ENCODE data around the gene NRDE2. TPM values are rescaled to one million over a fixed set of nuclear protein-coding genes. Genes with fewer than 3 reads are reported as not detected.
A peak's percentile ranks its signal among the peaks of the same experiment; 100 is the strongest.

The NRDE2 gene
- total RNA-seq, 1 donor = 12.1 TPM

DNA sequence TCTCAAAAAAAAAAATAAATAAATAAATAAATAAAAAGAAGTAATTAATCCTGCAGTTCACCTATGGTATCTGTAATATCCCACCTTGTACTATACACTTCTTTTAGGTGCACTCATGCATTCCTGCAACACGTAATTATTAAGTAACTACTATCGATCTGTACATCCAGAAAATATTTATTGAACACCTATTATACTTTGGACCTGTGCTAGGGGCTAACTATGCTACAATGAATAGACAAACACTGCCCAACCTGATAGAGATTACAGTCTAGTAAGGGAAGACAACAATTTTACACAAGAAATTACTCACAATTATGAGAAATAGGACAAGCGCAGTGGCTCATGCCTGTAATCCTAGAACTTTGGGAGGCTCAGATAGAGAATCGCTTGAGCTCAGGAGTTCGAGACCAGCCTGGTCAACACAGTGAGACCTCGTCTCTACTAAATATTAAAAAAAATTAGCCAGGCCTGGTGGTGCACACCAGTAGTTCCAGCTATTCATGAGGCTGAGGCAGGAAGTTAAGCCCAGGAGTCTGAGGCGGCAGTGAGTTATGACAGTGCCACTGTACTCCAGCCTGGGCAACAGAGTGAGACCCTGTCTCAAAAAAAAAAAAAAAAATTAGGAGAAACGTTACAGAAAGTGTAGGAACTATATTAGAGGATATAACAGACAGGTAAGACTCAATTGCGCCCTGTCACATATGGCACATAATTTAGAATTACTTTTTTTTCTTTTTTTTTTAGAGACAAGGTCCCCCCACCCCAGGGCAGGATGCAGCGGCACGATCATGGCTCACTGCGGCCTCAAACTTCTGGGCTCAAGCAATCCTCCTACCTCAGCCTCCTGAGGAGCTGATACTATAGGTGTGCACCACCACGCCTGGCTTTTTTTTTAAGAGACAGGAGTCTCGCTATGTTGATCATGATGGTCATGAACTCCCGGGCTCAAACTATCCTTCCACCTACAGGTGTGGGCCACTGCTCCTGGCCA is 1.2 kb downstream of the NRDE2 start:
- no peak for DNase-seq (ENCODE audit: low read depth)
- peak overlapping the region; percentile 79 for H3K4me3 ChIP-seq (ENCODE audit: low read depth, low read length)
- TF ChIP-seq, protein P1, sequence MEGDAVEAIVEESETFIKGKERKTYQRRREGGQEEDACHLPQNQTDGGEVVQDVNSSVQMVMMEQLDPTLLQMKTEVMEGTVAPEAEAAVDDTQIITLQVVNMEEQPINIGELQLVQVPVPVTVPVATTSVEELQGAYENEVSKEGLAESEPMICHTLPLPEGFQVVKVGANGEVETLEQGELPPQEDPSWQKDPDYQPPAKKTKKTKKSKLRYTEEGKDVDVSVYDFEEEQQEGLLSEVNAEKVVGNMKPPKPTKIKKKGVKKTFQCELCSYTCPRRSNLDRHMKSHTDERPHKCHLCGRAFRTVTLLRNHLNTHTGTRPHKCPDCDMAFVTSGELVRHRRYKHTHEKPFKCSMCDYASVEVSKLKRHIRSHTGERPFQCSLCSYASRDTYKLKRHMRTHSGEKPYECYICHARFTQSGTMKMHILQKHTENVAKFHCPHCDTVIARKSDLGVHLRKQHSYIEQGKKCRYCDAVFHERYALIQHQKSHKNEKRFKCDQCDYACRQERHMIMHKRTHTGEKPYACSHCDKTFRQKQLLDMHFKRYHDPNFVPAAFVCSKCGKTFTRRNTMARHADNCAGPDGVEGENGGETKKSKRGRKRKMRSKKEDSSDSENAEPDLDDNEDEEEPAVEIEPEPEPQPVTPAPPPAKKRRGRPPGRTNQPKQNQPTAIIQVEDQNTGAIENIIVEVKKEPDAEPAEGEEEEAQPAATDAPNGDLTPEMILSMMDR (IDR thresholded peaks at IDR 0.05; ENCODE audit: insufficient read depth, low read depth, low read length) = no peak

GRCh38 chr14:90321891-90322290 is 9.8 kb downstream of the NRDE2 start:
- no peak for DNase-seq (ENCODE audit: low read depth)
- TF ChIP-seq, protein P1 (IDR thresholded peaks at IDR 0.05; ENCODE audit: insufficient read depth, low read depth, low read length) = no peak
- H3K4me3 ChIP-seq (ENCODE audit: low read depth, low read length) = no peak overlapping the region

- no peak for DNase-seq (ENCODE audit: low read depth)
- TF ChIP-seq, protein P1 (IDR thresholded peaks at IDR 0.05; ENCODE audit: insufficient read depth, low read depth, low read length) = no peak
- no peak overlapping the region for H3K4me3 ChIP-seq (ENCODE audit: low read depth, low read length)
Observed at GRCh38 chr14:90319634-90320541, 11.9 kb downstream of the NRDE2 start.

- no peak overlapping the region for H3K4me3 ChIP-seq (ENCODE audit: low read depth, low read length)
- DNase-seq (ENCODE audit: low read depth) = peak; percentile 33
- TF ChIP-seq, protein P1 (IDR thresholded peaks at IDR 0.05; ENCODE audit: insufficient read depth, low read depth, low read length) = no peak
Observed at GRCh38 chr14:90319173-90319572, 12.6 kb downstream of the NRDE2 start.

- H3K4me3 ChIP-seq (ENCODE audit: low read depth, low read length) = no peak overlapping the region
- DNase-seq (ENCODE audit: low read depth) = no peak
- TF ChIP-seq, protein P1 (IDR thresholded peaks at IDR 0.05; ENCODE audit: insufficient read depth, low read depth, low read length) = no peak
Observed at GRCh38 chr14:90318016-90318415, 13.7 kb downstream of the NRDE2 start.

GRCh38 chr14:90317286-90317685 is 14.5 kb downstream of the NRDE2 start:
- DNase-seq (ENCODE audit: low read depth) = no peak
- no peak overlapping the region for H3K4me3 ChIP-seq (ENCODE audit: low read depth, low read length)
- TF ChIP-seq, protein P1 (IDR thresholded peaks at IDR 0.05; ENCODE audit: insufficient read depth, low read depth, low read length) = no peak

All from fibroblast of villous mesenchyme (primary cell).